ENCODE results near the gene PRR3.

PRR3 gene

GRCh38 chr6:30530014-30530413 is 27.1 kb upstream of the PRR3 start:
- ChIA-PET CTCF (interaction anchor here (0.8 to 7.2 kb wide), 11 partner anchors 13 to 557 kb away, joined by 3 to 160 read pairs (median 6); no protein-coding TSS in a partner anchor), POLR2A (interaction anchor here (0.6 to 1.7 kb wide), 6 partner anchors 9 to 85 kb away, joined by 3 to 12 read pairs (median 8); partner anchors contain the start of gene PRR3)
- no peak for DNase-seq (ENCODE audit: extremely low spot score)
- no peak for TF ChIP-seq CTCF (IDR thresholded peaks at IDR 0.05; ENCODE audit: control extremely low read depth, extremely low read depth, low read depth, missing control alignments)

GRCh38 chr6:30533460-30534294 is 23.4 kb upstream of the PRR3 start:
- ChIA-PET CTCF (interaction anchor here (1.4 to 7.2 kb wide), 11 partner anchors 9 to 197 kb away, joined by 3 to 160 read pairs (median 12); no protein-coding TSS in a partner anchor), POLR2A (interaction anchor here (0.6 to 1.4 kb wide), 2 partner anchors 40 to 41 kb away, joined by 3 to 7 read pairs; no protein-coding TSS in a partner anchor)
- TF ChIP-seq CTCF (IDR thresholded peaks at IDR 0.05; ENCODE audit: control extremely low read depth, extremely low read depth, low read depth, missing control alignments), result no peak
- DNase-seq (ENCODE audit: extremely low spot score), result no peak

GRCh38 chr6:30537931-30538330 is 19.2 kb upstream of the PRR3 start:
- DNase-seq (ENCODE audit: extremely low spot score), result no peak
- POLR2A ChIA-PET, result no interaction called here
- CTCF ChIA-PET, result interaction anchor here (0.7 to 12.5 kb wide), 3 partner anchors 55 to 376 kb away, joined by 3 to 278 read pairs (median 3); partner anchors contain the start of gene VARS2
- TF ChIP-seq CTCF (IDR thresholded peaks at IDR 0.05; ENCODE audit: control extremely low read depth, extremely low read depth, low read depth, missing control alignments), result no peak

GRCh38 chr6:30541515-30542403 is 15.3 kb upstream of the PRR3 start:
- TF ChIP-seq CTCF (IDR thresholded peaks at IDR 0.05; ENCODE audit: control extremely low read depth, extremely low read depth, low read depth, missing control alignments), result peak; percentile 100
- ChIA-PET CTCF (interaction anchor here (0.7 to 12.5 kb wide), 54 partner anchors 9 to 588 kb away, joined by 3 to 278 read pairs (median 5); partner anchors contain the start of genes DHX16, GNL1 and PRR3), POLR2A (no interaction called here)

GRCh38 chr6:30542404-30542725 is 14.7 kb upstream of the PRR3 start:
- CTCF ChIA-PET, result interaction anchor here (0.8 to 12.5 kb wide), 25 partner anchors 9 to 545 kb away, joined by 3 to 278 read pairs (median 7); partner anchors contain the start of genes DHX16, GNL1 and PRR3
- TF ChIP-seq CTCF (IDR thresholded peaks at IDR 0.05; ENCODE audit: control extremely low read depth, extremely low read depth, low read depth, missing control alignments), result no peak
- POLR2A ChIA-PET, result no interaction called here
- DNase-seq (ENCODE audit: extremely low spot score), result no peak

More at GRCh38 chr6:30541515-30542403, 15.3 kb upstream of the PRR3 start:
- DNase-seq (ENCODE audit: extremely low spot score), result peak; percentile 74

- ChIA-PET POLR2A (no interaction called here), CTCF (interaction anchor here (0.8 to 12.5 kb wide), 16 partner anchors 13 to 545 kb away, joined by 3 to 278 read pairs (median 18); partner anchors contain the start of genes DHX16, GNL1 and PRR3)
- no peak for DNase-seq (ENCODE audit: extremely low spot score)
- no peak for TF ChIP-seq CTCF (IDR thresholded peaks at IDR 0.05; ENCODE audit: control extremely low read depth, extremely low read depth, low read depth, missing control alignments)
These were observed 14.2 kb upstream of the PRR3 start for GRCh38 chr6:30542915-30543314.

Measured in GM10248 (cell line).